Activated CD4-positive, alpha-beta T cell treated with anti-CD3 and anti-CD28 coated beads for 48 hours (primary cell): Measurements from ENCODE around the gene UBASH3B.

ENCODE experiments used
- DNase-seq: peaks from one replicate; pipeline ENCODE4 v3.0.0-alpha.2; 2020

UBASH3B gene

DNA sequence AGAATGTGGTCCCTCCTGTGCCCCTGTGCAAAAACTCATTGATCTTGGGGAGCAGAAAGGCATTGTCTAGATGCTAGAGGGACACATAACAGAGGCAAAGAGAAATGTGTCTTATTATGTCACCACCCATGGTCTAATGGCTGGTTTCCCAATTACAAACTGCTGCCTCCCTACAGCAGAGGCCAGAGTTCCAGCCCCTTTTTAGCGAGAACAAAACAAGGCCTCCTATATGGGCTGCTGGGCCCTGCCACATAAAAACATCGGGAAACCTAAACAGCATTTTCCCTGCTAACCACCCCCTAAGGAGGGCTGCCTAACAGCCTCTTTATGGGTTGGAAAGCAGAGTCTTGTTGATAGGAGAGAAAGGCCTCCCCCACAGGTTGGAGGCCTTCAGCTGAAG lies 107.6 kb downstream of the UBASH3B start:
- DNase-seq: no peak

DNA sequence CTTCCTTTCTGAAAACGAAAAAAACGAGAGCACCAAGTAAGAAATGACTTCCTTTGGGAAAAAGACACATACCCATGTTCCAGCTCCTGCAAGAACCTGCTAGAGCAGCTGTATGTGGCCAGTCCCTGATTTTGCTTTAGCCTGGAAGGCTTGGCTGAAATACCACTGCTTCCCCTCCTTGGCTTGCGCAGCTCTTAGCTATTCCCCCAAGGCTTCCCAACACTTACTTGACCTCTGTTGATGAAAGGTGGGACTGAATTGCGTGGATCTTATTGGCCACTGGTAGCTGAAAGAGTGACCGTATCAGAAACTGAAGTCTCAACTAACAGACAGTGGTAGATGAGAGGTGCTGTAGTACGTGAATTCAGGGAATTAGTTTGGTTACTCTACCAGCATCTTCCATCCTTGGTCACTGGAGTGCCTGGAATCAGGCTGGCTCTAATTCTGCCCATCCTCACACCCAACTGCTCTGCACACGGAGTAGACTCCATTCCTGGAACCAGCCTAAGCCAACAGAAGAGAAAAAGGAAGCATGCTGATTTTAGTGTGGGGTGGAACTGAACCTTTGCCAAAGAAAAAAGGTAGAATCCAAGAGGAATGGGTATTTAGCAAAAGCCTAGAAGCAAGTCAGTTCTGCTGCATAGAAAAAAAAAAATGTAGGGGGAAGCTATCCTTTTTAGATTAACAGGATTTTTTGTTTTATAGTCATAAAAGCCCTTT lies 109.0 kb downstream of the UBASH3B start:
- DNase-seq: no peak

DNA sequence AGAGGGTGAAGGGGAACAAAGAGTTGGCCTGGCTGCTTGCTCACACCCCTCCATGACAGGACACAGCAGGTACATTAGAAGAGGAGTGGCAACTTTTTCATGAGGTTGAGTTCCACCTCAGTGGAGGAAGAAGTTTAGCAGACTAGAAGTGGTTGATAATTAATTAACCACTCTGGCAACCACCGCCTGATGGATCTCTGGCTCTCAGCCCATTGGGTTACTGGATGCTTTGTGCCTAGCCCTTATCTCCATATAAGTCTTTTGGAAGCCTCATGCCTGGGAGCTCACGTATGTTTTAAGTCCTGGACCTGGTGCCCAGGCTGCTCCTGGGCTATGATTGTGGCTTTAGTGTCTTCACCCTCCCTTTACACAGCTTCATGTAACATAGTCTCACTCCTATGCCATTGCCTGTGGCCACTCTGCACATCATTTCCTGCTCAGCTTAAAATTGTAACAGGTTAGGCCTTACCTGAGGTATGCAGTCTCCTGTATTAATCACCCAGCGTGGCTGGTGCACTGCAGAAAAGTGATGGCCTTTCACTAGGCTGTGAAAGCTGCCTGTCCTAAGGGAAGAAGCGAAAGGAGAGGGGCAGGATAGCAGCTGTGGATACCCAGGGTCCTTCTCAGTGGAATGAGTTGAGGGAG lies 110.1 kb downstream of the UBASH3B start:
- no peak for DNase-seq

DNA sequence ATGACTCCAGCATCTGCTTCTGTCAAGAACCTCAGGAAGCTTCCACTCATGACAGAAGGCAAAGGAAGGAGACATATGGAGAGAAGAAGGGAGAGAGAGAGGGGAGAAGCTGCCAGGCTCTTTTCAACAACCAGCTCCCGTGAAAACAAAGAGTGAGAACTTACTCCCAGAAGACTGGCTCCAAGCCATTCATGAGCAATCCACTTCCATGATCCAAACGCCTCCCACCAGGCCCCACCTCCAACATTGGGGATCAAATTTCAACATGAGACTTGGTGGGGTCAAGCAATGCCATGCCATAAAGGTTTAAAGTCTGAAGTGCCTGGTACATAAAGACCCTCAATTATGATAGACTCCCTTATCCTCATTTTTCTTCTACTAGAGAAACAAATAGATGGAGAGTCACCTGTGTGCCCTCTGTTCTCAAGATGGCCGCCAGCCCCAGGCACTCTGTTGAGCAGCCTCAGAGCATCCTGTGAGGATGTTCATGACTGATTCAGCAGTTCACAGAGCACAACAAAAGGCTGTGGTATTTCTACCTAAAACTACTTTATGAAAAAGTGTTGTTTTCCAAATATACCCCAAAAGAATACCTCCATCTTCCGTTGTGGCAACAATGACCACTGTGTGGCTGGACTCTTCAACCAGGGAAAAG lies 113.7 kb downstream of the UBASH3B start:
- DNase-seq: no peak

DNA sequence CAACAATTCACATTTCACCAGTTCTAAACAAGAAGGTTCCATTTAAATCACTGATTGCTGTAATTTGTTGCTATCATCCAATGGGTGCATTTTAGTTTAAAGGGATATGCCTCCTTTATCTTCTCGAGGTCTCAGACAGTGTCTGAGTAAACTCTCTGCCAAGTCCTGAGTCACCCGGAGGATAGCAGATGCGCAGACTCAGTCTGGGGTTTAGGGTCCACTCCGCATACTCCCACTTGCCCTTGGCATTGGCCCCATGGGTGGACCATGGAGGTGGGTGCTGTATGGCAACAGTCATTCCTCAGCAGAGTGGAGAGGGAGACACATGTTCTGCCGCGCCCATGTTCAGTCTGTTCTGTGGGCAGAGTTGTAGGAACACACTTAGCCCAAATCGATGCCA lies 117.4 kb downstream of the UBASH3B start:
- no peak for DNase-seq

DNA sequence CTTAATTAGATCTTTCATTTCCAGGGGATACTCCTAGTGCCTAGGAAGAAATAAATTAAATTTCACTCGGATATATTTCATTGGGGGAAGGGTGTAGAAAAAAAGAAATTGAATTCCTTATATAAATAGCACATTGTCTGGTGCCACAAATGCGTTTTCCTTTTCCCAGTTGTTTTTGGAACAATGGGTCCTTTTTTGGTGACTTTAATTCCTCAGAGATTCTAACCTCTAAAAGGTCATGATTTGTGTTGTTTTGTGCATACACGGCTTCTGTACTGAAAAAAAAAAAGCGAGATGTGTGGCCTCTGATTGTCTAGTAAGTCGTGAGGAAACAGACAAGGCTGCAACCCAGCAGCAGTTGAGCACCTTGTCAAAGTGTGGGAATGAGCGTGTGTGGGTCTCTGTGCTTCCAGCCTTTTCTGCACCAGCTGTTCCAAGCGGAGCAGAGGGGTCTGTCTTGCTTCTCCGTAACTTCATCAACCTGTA lies 118.3 kb downstream of the UBASH3B start:
- DNase-seq: no peak

DNA sequence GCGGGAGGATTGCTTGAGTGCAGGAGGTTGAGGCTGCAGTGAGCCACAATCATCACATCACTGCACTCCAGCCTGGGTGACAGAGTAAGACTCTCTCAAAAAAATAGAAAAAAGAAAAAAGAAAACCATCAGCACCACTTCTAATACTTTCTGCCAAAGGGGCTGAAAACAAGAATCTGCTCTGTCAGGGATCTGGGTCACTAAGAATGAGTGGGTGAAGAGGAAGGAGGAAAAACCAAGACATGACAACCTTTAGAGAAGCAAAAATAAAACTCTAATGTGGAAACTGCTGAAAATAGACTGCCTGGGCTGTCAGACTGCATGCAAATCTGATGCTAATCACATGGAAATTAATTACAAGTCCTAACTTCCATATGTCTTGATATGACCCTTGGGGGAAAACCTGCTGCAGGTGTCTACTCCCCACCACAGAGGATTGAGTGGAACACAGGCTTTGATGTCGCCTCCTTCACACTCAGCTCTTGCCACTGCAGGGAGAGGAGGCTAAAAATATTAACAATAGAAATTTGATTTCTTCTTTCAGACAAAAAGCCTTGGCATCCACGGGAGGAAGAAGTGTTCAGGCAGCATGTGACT lies 120.3 kb downstream of the UBASH3B start:
- no peak for DNase-seq

DNA sequence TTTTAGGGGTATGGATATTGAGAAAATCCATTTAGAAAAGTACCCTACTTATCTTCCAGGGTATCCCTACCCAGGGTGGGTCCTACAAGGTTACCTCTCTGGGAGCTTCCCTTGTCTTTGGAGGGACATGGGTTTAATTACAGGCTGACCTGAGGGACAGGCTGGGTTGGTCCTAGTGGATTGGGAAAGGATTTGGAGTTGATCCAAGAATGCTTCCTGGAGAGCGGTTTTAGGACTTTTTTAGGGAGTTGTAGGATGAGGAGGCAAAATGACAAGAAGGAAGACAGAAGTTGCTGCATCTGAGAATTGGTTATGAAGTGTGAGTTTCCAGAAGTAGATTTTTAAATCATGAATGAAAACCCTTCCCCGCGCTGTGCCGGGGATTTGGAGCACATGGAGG lies 121.0 kb downstream of the UBASH3B start:
- DNase-seq: no peak

DNA sequence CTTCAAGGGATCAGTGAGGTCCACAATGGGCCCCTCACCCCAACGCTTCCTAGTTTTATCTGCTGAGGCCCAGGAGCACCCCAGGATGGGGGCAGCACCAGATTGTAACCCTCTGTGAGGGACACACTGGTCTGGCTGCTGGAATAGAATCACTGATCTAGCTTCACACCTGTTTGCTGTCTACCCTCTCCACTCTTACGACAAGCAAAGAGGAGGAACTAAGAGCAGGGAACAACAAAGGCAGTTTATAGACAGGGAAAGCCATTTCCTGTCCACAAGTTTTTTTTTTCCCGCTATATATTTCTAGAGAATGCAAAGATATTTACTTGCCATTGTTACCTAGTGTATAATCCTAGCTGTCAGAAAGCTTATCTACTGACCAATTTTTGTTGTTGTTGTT lies 121.8 kb downstream of the UBASH3B start:
- no peak for DNase-seq

DNA sequence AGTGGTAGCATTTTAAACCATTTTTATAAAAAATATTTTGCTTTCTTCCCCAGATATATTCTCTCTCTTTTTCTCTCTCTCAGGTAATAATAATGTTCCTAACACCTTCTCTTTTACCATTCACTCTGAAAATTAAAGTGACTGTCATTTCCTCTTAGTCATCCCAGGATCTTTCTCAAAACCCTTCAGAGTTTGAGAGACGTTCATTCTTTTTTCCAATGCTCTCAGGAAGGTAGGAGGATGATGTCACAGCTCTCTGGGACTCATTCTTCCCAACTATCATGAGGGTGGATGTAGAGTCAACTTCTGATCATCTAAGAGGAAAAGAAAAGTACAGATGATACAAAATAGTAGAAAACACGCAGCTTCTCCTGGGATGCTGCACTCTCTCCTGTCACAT lies 122.6 kb downstream of the UBASH3B start:
- DNase-seq: no peak

DNA sequence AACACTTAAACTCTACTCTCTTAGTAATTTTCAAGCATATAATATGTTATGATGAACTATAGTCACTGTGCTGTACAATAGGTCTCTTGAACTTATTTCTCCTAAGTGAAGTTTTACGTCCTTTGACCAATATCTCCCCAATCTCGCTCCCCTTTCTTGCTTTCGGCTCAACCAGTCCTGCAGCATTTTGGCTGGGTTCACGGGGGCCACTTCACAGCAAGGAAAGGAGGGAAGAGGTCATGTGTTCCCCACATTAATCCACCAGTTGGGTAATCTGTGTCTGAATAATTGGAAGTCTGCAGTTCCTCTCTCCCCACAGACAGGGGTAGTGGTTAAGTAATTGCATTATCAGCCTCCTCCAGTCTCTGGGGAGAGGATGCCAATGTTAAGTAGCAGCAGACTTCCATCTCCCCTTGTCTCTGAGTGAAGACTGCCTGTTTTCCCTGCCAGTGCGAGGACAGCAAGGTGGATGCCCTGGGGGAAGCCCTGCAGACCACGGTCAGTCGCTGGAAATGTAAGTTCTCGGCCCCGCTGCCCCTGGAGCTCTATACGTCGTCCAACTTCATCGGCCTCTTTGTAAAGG lies 123.6 kb downstream of the UBASH3B start:
- DNase-seq: no peak

DNA sequence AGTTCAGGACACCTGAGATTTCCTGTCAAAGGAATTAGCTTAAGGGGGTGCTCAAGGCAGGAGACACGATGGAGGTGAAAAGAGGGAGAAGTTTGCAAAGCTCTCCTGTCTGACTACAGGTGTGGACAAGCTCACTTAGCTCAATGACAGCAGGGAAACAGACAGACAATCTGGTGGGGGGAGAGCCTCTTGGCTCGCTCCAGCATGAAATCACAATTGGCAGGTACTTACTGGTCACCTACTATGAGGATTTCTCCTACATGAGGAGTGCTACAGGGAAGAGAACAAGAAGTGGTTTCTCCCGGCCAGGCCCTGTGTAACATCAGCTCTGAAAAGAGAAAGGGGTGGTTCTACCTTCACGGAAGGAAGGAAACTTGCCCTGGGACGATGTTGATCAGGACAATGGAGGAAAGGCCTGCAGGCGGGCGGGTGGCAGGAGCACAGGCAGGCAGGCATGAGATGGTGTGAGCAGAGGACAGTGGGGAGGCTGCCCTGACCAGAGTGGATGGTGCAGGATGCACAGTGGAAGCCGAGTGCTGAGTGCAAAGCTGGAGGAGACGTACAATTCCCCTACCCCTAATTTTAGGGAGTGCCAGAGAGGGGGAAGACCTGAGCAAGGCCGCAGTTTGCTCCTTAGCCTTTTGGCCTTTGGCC lies 124.9 kb downstream of the UBASH3B start:
- no peak for DNase-seq

DNA sequence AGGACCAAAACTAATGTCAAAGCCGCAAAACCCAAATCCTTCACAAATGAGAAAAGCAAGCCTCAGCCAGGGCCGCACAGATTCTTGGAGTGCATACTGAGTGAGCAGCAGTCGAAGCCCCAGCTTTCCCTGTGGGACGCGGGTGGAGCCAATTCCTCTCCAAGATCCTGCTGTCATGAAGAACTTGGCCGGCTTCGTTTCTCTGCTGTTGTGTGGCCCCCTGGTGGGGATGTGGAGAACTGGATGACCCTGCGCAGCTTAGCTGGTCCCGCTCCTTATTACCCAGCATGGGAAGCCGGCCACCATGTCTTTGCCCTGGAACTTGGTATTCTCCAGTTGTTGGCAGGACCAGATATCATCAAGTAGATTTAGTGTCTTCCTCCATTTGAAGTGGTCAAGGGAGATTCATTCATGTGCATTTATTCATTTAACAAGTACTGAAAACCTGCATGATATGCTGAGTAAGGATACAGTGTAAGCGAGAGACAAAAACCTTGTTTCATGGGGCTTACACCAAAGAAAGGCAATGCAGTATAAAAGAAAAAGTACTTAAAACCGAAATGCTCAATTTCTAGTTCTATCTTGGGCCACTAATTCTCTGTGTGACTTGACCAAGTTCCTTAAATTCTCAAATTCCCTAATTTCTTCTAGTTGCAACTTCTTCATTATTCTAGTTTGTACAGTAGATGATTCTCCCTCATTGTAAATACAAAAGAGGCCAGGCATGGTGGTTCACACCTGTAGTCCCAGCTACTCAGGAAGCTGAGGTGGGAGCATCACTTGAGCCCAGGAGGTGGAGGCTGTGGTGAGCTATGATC lies 126.1 kb downstream of the UBASH3B start:
- peak; percentile 86 for DNase-seq

DNA sequence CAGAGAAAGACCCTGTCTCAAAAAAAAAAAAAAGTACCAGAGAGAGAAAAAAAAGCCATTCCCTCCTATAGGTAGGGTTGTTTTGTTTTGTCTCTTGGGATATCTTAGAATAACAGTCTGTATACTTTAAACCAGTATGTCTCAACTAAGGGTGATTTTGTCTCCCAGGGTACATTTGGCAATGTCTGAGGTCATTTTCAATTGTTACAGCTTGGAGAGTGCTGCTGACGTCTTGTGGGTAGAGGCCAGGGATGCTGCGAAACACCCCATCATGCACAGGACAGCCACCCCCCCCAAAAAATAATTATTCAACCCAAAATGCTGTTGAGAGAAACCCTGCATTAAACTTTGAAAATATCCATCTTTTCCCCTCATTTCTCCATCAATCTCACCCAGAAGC lies 126.7 kb downstream of the UBASH3B start:
- no peak for DNase-seq

DNA sequence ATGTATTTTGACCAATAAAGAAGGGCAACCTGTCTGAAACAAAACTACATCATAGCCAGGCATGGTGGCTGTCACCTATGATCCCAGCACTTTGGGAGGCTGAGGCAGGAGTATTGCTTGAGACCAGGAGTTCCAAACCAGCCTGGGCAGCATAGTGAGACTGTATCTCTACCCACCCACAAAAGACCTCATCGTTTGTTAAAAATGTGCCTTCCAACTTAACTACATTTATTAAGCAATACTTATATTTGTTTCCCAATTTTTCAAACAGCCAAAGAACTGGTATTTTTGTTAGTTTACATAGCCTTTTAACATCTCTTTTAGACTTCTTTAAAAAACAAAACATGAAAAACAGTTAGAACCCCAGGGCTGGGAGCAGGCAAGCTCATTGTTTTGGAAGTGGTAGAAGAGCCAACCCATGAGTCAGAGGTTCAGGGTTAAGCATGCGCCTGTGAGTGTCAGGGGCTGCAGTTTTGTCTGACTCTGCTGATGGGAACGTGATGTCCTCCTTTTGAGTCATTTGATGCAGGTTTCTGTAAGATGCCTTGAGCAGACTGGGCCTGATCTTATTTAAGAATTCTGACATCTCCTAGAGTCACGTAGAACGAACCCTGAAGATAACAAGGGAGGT lies 128.9 kb downstream of the UBASH3B start:
- DNase-seq: no peak

DNA sequence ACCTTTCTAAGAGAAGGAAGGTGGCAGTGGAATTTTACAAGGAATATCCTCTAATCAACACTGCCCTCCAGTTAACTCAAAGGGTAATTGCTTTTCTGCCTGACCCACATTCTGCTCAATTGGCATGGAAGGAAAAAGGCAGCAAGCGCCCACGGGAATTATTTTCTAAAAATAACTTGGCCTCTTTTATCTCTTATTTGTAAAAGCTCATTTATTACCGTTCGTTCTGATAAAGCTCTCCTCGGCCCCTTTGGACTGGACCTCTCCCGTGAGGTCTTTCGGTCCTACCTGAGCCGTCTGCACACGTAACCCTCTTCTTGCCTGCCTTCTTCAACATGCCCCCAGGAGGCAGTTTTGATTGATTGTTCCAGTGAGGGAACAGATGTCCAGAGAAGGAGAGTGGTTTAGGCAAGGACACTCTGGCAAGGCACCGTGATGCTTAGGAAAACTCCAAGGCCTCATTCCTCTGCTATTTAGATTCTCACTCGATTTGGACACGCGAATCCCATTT lies 129.6 kb downstream of the UBASH3B start:
- DNase-seq: no peak

DNA sequence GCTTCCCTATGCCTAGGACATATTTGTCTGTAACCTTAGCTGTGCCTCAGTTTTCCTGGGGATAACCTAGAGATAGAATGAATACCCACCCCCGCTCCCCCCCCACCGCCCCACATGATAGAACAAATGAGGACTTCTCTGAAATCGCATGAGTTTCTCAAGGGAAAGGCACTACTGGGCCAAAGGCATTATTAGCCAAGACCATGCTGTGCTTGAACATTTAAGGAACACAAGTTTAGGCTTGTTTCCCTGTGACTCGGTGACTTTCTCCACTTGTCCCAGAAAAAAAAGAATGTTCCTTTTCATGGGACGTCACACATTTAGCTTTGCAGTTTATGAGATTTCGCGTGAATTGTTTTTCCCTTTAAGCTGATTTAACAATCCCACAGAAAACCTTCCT lies 131.4 kb downstream of the UBASH3B start:
- DNase-seq: no peak

DNA sequence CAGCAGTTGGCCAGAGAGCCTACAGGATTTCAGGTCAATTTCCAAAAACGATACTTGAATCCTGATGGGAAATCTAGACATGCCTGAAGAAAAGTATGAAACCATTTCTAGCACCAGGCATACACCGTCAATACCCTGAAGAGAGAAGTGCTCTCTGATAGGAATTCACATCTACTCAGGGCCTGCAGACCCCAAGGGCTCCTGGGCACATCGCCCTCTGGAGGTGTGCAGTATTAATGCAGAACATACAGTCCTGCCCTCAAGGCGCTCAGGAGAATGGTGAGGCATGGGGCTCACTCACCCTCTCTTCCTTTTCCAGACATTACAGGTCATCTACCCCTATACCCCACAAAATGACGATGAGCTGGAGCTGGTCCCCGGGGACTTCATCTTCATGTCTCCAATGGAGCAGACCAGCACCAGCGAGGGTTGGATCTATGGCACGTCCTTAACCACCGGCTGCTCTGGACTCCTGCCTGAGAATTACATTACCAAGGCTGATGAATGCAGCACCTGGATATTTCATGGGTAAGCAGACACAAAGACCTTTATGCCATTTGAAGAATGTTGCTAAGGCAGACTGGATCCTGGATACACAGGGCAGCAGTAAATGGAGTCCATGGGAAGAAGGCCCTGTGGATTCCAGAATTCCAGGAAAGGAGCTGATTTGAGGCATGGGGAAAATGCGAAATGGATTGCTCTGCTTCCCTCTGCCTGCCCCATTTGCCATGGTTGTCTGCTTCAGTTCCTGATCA lies 133.4 kb downstream of the UBASH3B start:
- no peak for DNase-seq

DNA sequence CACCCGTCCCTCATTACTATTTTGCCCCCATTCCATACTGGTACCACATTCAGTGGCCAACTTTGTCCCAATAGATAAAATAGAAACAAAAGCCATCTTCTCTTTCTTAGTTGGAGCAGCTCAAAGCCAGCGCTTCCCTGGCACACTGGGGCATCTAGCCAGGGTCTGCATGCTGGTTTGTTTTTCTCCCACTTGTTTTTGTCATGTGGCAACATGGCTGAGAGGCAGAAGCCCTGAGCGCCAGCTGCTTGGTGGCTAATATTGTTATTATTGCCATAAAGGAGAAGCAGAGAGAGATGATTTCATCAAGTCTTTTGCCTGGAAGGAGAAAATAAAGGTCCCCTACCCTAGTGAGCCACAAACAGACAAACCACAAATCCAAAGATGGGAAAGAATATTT lies 134.4 kb downstream of the UBASH3B start:
- no peak for DNase-seq

DNA sequence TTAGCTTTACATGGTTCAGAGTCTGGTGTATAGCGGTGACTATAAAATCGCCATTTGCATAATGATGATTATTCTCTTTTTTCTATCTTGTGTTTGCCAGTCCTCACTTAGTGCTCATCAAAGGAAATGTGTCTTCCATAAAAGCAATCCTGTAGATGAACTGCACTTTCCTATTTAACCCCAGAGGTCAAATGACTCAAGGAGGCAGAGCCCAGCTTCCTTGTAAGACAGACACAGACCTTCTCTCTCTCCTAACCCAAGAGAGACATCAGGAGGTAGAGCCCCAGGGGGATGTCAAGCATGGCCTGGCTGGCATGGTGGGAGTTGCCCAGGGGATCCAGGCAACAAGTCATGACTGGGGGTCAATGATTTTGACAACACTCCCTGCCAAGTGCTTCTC lies 135.9 kb downstream of the UBASH3B start:
- no peak for DNase-seq

DNA sequence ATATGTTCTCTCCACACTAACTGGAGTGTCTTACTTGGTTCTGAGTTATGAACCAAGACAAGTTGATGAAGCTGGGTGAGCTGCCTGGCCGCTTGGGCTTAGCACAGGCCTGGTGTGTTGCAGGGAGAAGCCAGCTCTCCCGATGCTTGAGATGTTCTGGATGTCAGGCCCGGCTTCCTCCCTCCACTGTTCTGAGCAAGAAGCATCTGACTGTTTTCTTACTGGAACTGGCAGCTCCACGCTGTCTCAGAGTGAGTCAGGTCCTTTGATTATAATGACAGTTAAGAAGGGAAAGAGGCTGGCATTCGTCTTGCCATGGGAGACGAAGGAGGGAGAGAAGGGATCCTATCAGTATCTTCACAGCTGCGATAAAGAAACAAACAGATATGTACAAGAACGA lies 136.3 kb downstream of the UBASH3B start:
- DNase-seq: no peak
